ENCODE measurements around the gene DNAL1.

The DNAL1 gene

GRCh38 chr14:73719791-73720190 lies 75.0 kb downstream of the DNAL1 start:
- POLR2A ChIA-PET: no interaction called here
- DNase-seq (ENCODE audit: extremely low spot score): no peak
- CTCF ChIA-PET: no interaction called here
- TF ChIP-seq TARDBP (IDR thresholded peaks at IDR 0.05): no peak
- TF ChIP-seq LEF1 (IDR thresholded peaks at IDR 0.05; ENCODE audit: borderline replicate concordance): no peak
- TF ChIP-seq NFRKB (IDR thresholded peaks at IDR 0.05): no peak
- no peak for TF ChIP-seq BHLHE40 (IDR thresholded peaks at IDR 0.05; ENCODE audit: borderline replicate concordance)
- TF ChIP-seq SUZ12 (IDR thresholded peaks at IDR 0.05): no peak
- no peak for TF ChIP-seq ELF4 (IDR thresholded peaks at IDR 0.05)
- TF ChIP-seq PKNOX1 (IDR thresholded peaks at IDR 0.05): no peak
- TF ChIP-seq ARNT (IDR thresholded peaks at IDR 0.05): no peak
- TF ChIP-seq FOXM1 (IDR thresholded peaks at IDR 0.05; ENCODE audit: borderline replicate concordance): no peak
- TF ChIP-seq HDGF (IDR thresholded peaks at IDR 0.05; ENCODE audit: borderline replicate concordance): no peak
- TF ChIP-seq L3MBTL2 (conservative IDR thresholded peaks at IDR 0.05): no peak
- no peak for TF ChIP-seq CTBP1 (IDR thresholded peaks at IDR 0.05; ENCODE audit: borderline replicate concordance)
- no peak for TF ChIP-seq FOXA1 (IDR thresholded peaks at IDR 0.05)
- TF ChIP-seq FOXK2 (IDR thresholded peaks at IDR 0.05): no peak
- TF ChIP-seq ZNF384 (IDR thresholded peaks at IDR 0.05): no peak
- TF ChIP-seq SP1 (IDR thresholded peaks at IDR 0.05): no peak

GRCh38 chr14:73720636-73721035 lies 75.8 kb downstream of the DNAL1 start:
- POLR2A ChIA-PET: no interaction called here

GRCh38 chr14:73721101-73721821 lies 76.5 kb downstream of the DNAL1 start:
- ChIA-PET CTCF (no interaction called here), POLR2A (interaction anchor here (1.2 kb wide), 1 partner anchor 130 kb away, joined by 3 read pairs; the partner anchor contains the start of gene PTGR2)
- DNase-seq (ENCODE audit: extremely low spot score): no peak
- no peak for TF ChIP-seq ZNF384 (IDR thresholded peaks at IDR 0.05)
- no peak for TF ChIP-seq FOXA1 (IDR thresholded peaks at IDR 0.05)
- no peak for TF ChIP-seq SP1 (IDR thresholded peaks at IDR 0.05)
- TF ChIP-seq FOXK2 (IDR thresholded peaks at IDR 0.05): no peak
- no peak for TF ChIP-seq NFRKB (IDR thresholded peaks at IDR 0.05)
- no peak for TF ChIP-seq CTBP1 (IDR thresholded peaks at IDR 0.05; ENCODE audit: borderline replicate concordance)
- TF ChIP-seq PKNOX1 (IDR thresholded peaks at IDR 0.05): no peak
- TF ChIP-seq ARNT (IDR thresholded peaks at IDR 0.05): no peak
- TF ChIP-seq TARDBP (IDR thresholded peaks at IDR 0.05): no peak
- no peak for TF ChIP-seq ELF4 (IDR thresholded peaks at IDR 0.05)

More at GRCh38 chr14:73720636-73721035, 75.8 kb downstream of the DNAL1 start:
- TF ChIP-seq BHLHE40 (IDR thresholded peaks at IDR 0.05; ENCODE audit: borderline replicate concordance): no peak
- TF ChIP-seq LEF1 (IDR thresholded peaks at IDR 0.05; ENCODE audit: borderline replicate concordance): no peak
- no peak for TF ChIP-seq NFRKB (IDR thresholded peaks at IDR 0.05)
- TF ChIP-seq SUZ12 (IDR thresholded peaks at IDR 0.05): no peak
- TF ChIP-seq ELF4 (IDR thresholded peaks at IDR 0.05): no peak
- no peak for TF ChIP-seq ARNT (IDR thresholded peaks at IDR 0.05)
- no peak for TF ChIP-seq HDGF (IDR thresholded peaks at IDR 0.05; ENCODE audit: borderline replicate concordance)
- no peak for TF ChIP-seq PKNOX1 (IDR thresholded peaks at IDR 0.05)
- TF ChIP-seq FOXM1 (IDR thresholded peaks at IDR 0.05; ENCODE audit: borderline replicate concordance): no peak
- TF ChIP-seq ZNF384 (IDR thresholded peaks at IDR 0.05): no peak
- TF ChIP-seq CTBP1 (IDR thresholded peaks at IDR 0.05; ENCODE audit: borderline replicate concordance): no peak
- DNase-seq (ENCODE audit: extremely low spot score): no peak
- CTCF ChIA-PET: no interaction called here

GRCh38 chr14:73722581-73722980 lies 77.8 kb downstream of the DNAL1 start:
- DNase-seq (ENCODE audit: extremely low spot score): no peak
- TF ChIP-seq LEF1 (IDR thresholded peaks at IDR 0.05; ENCODE audit: borderline replicate concordance): no peak
- TF ChIP-seq HDGF (IDR thresholded peaks at IDR 0.05; ENCODE audit: borderline replicate concordance): no peak
- TF ChIP-seq SP1 (IDR thresholded peaks at IDR 0.05): no peak
- no peak for TF ChIP-seq CTBP1 (IDR thresholded peaks at IDR 0.05; ENCODE audit: borderline replicate concordance)
- no peak for TF ChIP-seq L3MBTL2 (conservative IDR thresholded peaks at IDR 0.05)
- no peak for TF ChIP-seq ARNT (IDR thresholded peaks at IDR 0.05)
- TF ChIP-seq SUZ12 (IDR thresholded peaks at IDR 0.05): no peak
- CTCF ChIA-PET: no interaction called here
- POLR2A ChIA-PET: interaction anchor here (1.2 to 2.0 kb wide), 2 partner anchors 10 to 129 kb away, joined by 3 to 6 read pairs; partner anchors contain the start of gene PTGR2

GRCh38 chr14:73723406-73723796 lies 78.6 kb downstream of the DNAL1 start:
- DNase-seq (ENCODE audit: extremely low spot score): no peak
- ChIA-PET POLR2A (interaction anchor here (2.0 kb wide), 1 partner anchor 11 kb away, joined by 6 read pairs; no protein-coding TSS in a partner anchor), CTCF (no interaction called here)
- TF ChIP-seq CTBP1 (IDR thresholded peaks at IDR 0.05; ENCODE audit: borderline replicate concordance) (no peak), SP1 (IDR thresholded peaks at IDR 0.05) (no peak), ZNF384 (IDR thresholded peaks at IDR 0.05) (no peak), LEF1 (IDR thresholded peaks at IDR 0.05; ENCODE audit: borderline replicate concordance) (no peak), NFRKB (IDR thresholded peaks at IDR 0.05) (no peak), SUZ12 (IDR thresholded peaks at IDR 0.05) (no peak), BHLHE40 (IDR thresholded peaks at IDR 0.05; ENCODE audit: borderline replicate concordance) (no peak), TARDBP (IDR thresholded peaks at IDR 0.05) (no peak), FOXM1 (IDR thresholded peaks at IDR 0.05; ENCODE audit: borderline replicate concordance) (no peak), ELF4 (IDR thresholded peaks at IDR 0.05) (no peak), PKNOX1 (IDR thresholded peaks at IDR 0.05) (no peak), ARNT (IDR thresholded peaks at IDR 0.05) (no peak), HDGF (IDR thresholded peaks at IDR 0.05; ENCODE audit: borderline replicate concordance) (no peak), L3MBTL2 (conservative IDR thresholded peaks at IDR 0.05) (no peak), FOXK2 (IDR thresholded peaks at IDR 0.05) (no peak), FOXA1 (IDR thresholded peaks at IDR 0.05) (no peak)
